Caco-2 (cell line): ENCODE data around the gene ADGRL1. TPM values are rescaled to one million over a fixed set of nuclear protein-coding genes. Genes with fewer than 3 reads are reported as not detected.
"Not testable (repeated sequence)": the region's sequence is repeated elsewhere in the genome, so short reads cannot be mapped to it uniquely, and the experiment has no call there.

Experiments
- Bru-seq: library from RNA; stranded (reverse); fragments of 400-500 nt; gene quantifications from one replicate; lab custom pipeline; 2021; lab: Mats Ljungman, UMichigan
- BruChase-seq, 2 experiments: library from RNA; stranded (reverse); fragments of 400-500 nt; gene quantifications; one replicate each; lab custom pipeline; 2021; lab: Mats Ljungman, UMichigan
- BruUV-seq: library from RNA; stranded (reverse); fragments of 400-500 nt; replicated peaks from 2 replicates; lab custom pipeline; 2021; lab: Mats Ljungman, UMichigan
- CTCF ChIA-PET: fragments of 300-600 bp; sonication (Branson Sonifier 250); formaldehyde crosslinking; loops from one replicate; lab custom pipeline; 2022; ENCODE audit warnings: antibody characterized with exemption; lab: Charles Lee
- POLR2A ChIA-PET: fragments of 300-600 bp; sonication (Branson Sonifier 250); formaldehyde crosslinking; loops from one replicate; lab custom pipeline; 2022; ENCODE audit warnings: antibody characterized with exemption; lab: Charles Lee
- DNase-seq, 2 experiments: peaks; one replicate each; pipeline versions ENCODE4 v3.0.0 to v3.0.0-alpha.2; 2020 to 2022
- H3K27me3 ChIP-seq: replicated peaks from 2 replicates; pipeline ENCODE4 v1.6.0; 2011; ENCODE audit warnings: low read length; ENCODE audit not compliant: control insufficient read depth, insufficient read depth
- H3K36me3 ChIP-seq: 2 replicates; pipeline ENCODE4 v1.5.1; 2011; ENCODE audit warnings: low read length; ENCODE audit not compliant: control insufficient read depth, insufficient read depth
- H3K4me1 ChIP-seq: fragments of 250-450 bp; sonication (Bioruptor Pico); 2 replicates; pipeline ENCODE4 v1.5.1; 2020; ENCODE audit warnings: mild to moderate bottlenecking
- H3K4me3 ChIP-seq: 2 replicates; pipeline ENCODE4 v1.5.1; 2011; ENCODE audit warnings: low read depth, mild to moderate bottlenecking, control low read depth, low read length
- H3K9me3 ChIP-seq: fragments of 250-450 bp; sonication (Bioruptor Pico); 2 replicates; pipeline ENCODE4 v1.5.1; 2020; ENCODE audit warnings: mild to moderate bottlenecking, moderate library complexity
- H3K27ac Mint-ChIP-seq: one replicate; pipeline ENCODE4 v1.8.0; 2022; ENCODE audit warnings: mixed read lengths; ENCODE audit not compliant: unreplicated experiment
- H3K27me3 Mint-ChIP-seq: one replicate; pipeline ENCODE4 v1.8.0; 2022; ENCODE audit warnings: mixed read lengths; ENCODE audit not compliant: insufficient read depth, unreplicated experiment
- H3K36me3 Mint-ChIP-seq: one replicate; pipeline ENCODE4 v1.8.0; 2022; ENCODE audit warnings: mild to moderate bottlenecking, mixed read lengths; ENCODE audit not compliant: insufficient read depth, unreplicated experiment
- H3K4me1 Mint-ChIP-seq: one replicate; pipeline ENCODE4 v1.8.0; 2022; ENCODE audit warnings: low read depth, mixed read lengths; ENCODE audit not compliant: unreplicated experiment
- H3K4me3 Mint-ChIP-seq: one replicate; pipeline ENCODE4 v1.8.0; 2022; ENCODE audit warnings: mild to moderate bottlenecking, moderate library complexity, mixed read lengths; ENCODE audit not compliant: unreplicated experiment
- H3K9me3 Mint-ChIP-seq: one replicate; pipeline ENCODE4 v1.8.0; 2022; ENCODE audit warnings: mixed read lengths; ENCODE audit not compliant: unreplicated experiment
- intact Hi-C: fragments of 100-400 bp; cut with micrococcal nuclease; formaldehyde crosslinking; loops from one replicate; pipeline ENCODE4 v1.10.0; 2022; ENCODE audit not compliant: unreplicated experiment
- long read RNA-seq: library from polyadenylated mRNA; stranded (forward); transcript quantifications from one replicate; pipeline ENCODE4 v2.0.0, GENCODE V29; 2022
- total RNA-seq: library from RNA; stranded (reverse); gene quantifications from 2 replicates; pipeline ENCODE4 v1.2.3, GENCODE V29; 2022

Gene ADGRL1
- 16.9 and 17.6 TPM in 2 replicates for total RNA-seq
- percentile 45 among the genes with signal in this experiment for Bru-seq, nascent RNA
- BruChase-seq, experiment 1, labeled RNA remaining after a 2-hour chase: percentile 50 among the genes with signal in this experiment
- percentile 57 among the genes with signal in this experiment for BruChase-seq, experiment 2, labeled RNA remaining after a 6-hour chase
- long read RNA-seq, partial matches to known transcripts: 3 of 11 reads
- long read RNA-seq, other reads (novel, unspliced or antisense): 8 of 11 reads

DNA sequence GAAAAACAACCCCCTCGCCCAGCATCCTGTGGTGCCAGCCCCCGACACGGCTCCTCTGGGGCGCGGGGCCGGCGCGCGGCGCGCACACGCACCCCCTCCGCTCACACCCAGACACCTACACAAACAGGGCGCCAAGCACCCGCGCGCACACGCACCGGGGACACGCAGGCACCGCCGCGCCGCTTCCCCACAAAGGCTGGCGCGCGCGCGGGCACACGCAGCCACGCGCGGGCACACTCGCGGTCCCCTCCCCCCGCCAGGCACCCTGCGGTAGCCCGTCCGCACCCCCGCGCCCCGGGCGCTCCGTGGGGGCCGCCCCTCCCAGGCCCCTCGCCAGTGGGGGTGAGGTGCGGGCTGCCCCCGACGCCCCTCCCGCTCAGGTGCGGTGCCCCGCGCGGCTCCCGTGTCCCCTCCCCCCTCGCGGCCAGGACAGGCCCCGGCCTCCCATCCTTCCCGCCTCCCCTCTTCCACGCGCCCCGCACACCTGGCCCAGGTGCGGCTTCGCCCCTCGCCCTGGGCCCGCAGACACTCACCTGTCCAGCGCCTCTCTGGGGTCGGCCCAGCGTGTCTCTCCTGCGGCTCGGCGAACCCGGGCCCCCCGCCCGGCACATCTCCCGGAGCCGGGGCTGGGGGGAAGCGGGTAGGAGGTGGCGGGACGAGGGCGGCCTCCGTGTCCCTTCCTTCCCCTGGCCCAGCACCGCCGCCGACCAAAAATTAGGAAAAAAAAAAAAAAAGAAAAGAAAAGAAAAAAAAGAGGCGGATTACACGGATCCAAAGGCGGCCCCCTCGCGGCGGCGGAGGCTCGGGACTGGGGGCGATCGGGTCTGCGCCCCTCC lies at the start of gene ADGRL1:
ADGRL1 (minus strand) TSS at position 718 of the 836 bp plus-strand sequence. CDS start 22,567 bp downstream, outside the sequence.
- BruUV-seq, H3K4me1 Mint-ChIP-seq, CTCF ChIA-PET: not testable (repeated sequence)

DNA sequence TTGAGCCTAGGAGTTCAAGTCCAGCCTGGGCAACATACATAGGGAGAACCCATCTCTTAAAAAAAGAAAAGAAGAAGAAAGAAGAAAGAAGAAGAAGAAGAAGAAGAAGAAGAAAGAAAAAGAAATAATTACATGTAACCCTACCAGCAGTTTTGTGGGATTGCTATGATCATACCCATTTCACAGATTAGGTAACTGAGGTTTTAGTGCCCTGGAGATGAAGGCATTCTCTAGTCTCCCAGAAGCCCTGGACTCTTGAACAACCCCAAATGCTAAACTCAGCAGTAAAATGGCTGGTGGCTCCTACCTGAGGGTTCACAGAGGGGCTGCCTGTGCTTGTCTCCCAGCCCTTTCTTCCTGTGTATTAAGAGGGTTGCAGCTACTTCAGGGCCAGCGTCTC lies 49.3 kb upstream of the ADGRL1 start:
- H3K4me1 Mint-ChIP-seq, H3K27ac Mint-ChIP-seq, H3K9me3 Mint-ChIP-seq, DNase-seq, H3K36me3 Mint-ChIP-seq, H3K9me3 ChIP-seq, BruUV-seq, H3K4me3 ChIP-seq, H3K4me3 Mint-ChIP-seq, H3K4me1 ChIP-seq, H3K36me3 ChIP-seq, H3K27me3 Mint-ChIP-seq, CTCF ChIA-PET, H3K27me3 ChIP-seq, intact Hi-C loops, POLR2A ChIA-PET: not testable (repeated sequence)

More for the DNA sequence above, at the start of gene ADGRL1:
- DNase-seq, H3K9me3 Mint-ChIP-seq, H3K36me3 ChIP-seq, H3K4me1 ChIP-seq, H3K27me3 Mint-ChIP-seq, intact Hi-C loops, H3K27me3 ChIP-seq, H3K9me3 ChIP-seq, POLR2A ChIA-PET: not testable (repeated sequence)
- Mint-ChIP-seq H3K27ac (peak within 1 kb of the TSS; percentile 84), H3K4me3 (peak within 1 kb of the TSS; percentile 86), H3K36me3 (peaks cover 14% of the 10 kb centered on the region)
- peak within 1 kb of the TSS; percentile 56 for H3K4me3 ChIP-seq

DNA sequence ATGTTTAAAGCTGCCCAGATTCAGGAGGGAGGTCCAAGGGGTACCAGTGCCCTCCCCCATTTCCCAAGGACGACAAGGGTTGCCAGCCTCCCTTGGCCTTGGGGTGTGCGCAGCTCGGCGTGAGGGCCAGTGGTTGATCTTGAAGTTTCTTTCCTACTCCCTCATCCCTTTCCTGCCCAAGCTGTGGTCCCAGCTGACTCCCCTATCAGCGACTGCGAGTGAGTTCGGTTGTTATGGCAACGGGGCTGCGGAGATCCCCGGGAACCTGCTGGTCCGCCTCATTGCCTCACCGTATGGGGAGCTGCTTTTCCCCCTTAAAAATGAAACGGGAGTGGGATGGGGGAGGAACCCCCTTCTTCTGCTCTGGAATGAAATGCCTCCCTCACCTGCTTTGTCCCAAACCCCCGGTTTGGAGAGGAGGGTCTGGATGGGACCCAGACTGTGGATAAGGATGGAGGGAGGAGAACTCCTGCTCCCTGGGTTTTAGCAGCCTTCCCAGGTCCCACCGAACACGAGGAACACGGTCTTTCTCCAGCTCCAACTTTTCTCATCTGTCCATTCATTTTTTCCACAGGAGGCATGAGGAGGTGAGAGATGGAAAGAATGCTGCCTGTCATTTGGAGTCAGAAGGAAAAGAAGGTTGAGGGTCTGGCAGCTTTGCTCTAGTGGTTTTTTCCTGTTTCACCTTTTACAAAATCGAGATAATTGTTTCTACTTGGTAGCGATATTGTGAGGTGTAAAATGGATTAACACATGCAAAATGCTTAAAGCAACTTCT lies 48.0 kb upstream of the ADGRL1 start:
- H3K36me3 Mint-ChIP-seq, H3K4me1 ChIP-seq, H3K27me3 ChIP-seq, H3K36me3 ChIP-seq, H3K27me3 Mint-ChIP-seq, BruUV-seq, H3K4me3 Mint-ChIP-seq, H3K4me1 Mint-ChIP-seq, H3K9me3 Mint-ChIP-seq, H3K9me3 ChIP-seq, H3K27ac Mint-ChIP-seq, H3K4me3 ChIP-seq, POLR2A ChIA-PET, intact Hi-C loops, CTCF ChIA-PET: not testable (repeated sequence)
- DNase-seq: peak; percentile 36 to 50

DNA sequence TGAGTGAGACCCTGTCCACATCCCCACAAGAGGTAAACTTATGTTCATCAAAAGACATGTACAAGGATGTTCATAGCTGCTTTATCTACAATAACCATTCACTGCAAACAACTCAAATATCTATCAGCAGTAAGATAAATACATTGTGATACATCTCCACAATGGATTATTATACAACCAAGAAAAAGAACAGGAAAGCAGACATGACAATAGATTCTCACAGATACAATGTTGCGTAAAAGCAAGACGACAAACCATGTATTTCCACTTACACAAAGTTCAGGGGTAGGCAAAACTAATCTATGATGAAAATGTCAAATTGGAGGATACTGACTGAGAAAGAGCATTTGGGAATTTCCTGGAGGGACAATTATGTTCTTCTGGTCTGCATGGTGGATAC lies 46.2 kb upstream of the ADGRL1 start:
- intact Hi-C loops, H3K4me3 Mint-ChIP-seq, DNase-seq, H3K9me3 ChIP-seq, CTCF ChIA-PET, H3K4me1 Mint-ChIP-seq, H3K4me1 ChIP-seq, H3K36me3 ChIP-seq, H3K4me3 ChIP-seq, H3K27me3 ChIP-seq, H3K27me3 Mint-ChIP-seq, H3K36me3 Mint-ChIP-seq, H3K27ac Mint-ChIP-seq, BruUV-seq, H3K9me3 Mint-ChIP-seq, POLR2A ChIA-PET: not testable (repeated sequence)
